ENCODE measurements around the gene GTF3C4.

DNA sequence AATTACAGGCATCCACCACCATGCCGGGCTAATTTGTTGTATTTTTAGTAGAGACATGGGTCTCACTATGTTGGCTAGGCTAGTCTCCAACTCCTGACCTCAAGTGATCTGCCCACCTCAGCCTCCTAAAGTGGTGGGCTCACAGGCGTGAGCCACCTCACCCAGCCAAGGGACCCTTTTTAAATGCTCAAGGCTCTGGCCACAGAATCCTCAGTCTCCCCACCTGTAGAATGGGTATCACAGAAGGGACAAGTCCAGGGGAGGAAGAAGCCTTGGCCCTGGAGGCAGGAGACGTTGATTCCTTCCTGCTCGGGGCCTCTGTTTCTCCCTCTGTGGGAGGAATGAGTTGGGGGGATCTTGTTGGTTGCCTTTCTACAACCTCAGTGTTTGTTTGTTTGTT, 45.7 kb downstream of the GTF3C4 start:
- no peak for TF ChIP-seq POLR2AphosphoS5 (IDR thresholded peaks at IDR 0.05; ENCODE audit: borderline replicate concordance, low read depth, low read length)
- no peak for TF ChIP-seq EZH2 (IDR thresholded peaks at IDR 0.05)

Measured in SK-N-MC (cell line).